Adrenal gland (tissue), 12 donors: ENCODE data around the gene PRC1. TPM values are rescaled to one million over a fixed set of nuclear protein-coding genes. Genes with fewer than 3 reads are reported as not detected.

Experiments
- DNase-seq, 7 donors: peaks; one replicate each; pipeline ENCODE4 v3.0.0-alpha.2; 2019 to 2020
- H3K27ac ChIP-seq, 5 donors: fragments of 200-600 bp; sonication (generic) in 4 of 5; 1 replicate in 3 of 5; 2 replicates in 2 of 5; pipeline versions ENCODE4 v1.5.1 to v1.8.0; 2016 to 2020; ENCODE audit warnings: mild to moderate bottlenecking in 1 of 5
- H3K27me3 ChIP-seq: fragments of 200-600 bp; 2 replicates; pipeline ENCODE4 v1.8.0; 2021
- H3K36me3 ChIP-seq, 2 donors: fragments of 200-600 bp; replicated peaks in 1 of 2; 1 replicate in 1 of 2; 2 replicates in 1 of 2; pipeline versions ENCODE4 v1.5.1 to v1.8.0; 2018 to 2022
- H3K4me1 ChIP-seq, 2 donors: fragments of 200-600 bp; replicated peaks in 1 of 2; 1 replicate in 1 of 2; 2 replicates in 1 of 2; pipeline versions ENCODE4 v1.5.1 to v1.8.0; 2018 to 2021
- H3K4me3 ChIP-seq, 4 donors: fragments of 200-600 bp; sonication (generic) in 3 of 4; one replicate each; pipeline ENCODE4 v1.5.1; 2016 to 2018
- H3K9me3 ChIP-seq, 3 donors: fragments of 200-600 bp; sonication (generic) in 1 of 3; replicated peaks in 1 of 3; 1 replicate in 2 of 3; 2 replicates in 1 of 3; pipeline versions ENCODE4 v1.5.1 to v1.8.0; 2016 to 2021
- POLR2A ChIP-seq, 2 donors: fragments of 450-650 bp; IDR thresholded peaks; one replicate each; pipeline ENCODE4 v1.6.1; 2017; ENCODE audit warnings: antibody characterized with exemption in 2 of 2, mild to moderate bottlenecking in 2 of 2, moderate library complexity in 1 of 2
- WGBS, 4 donors: extraction: QIAGEN DNeasy Blood & Tissue Kit in 2 of 4; methylation state at CpG; one replicate each; pipeline versions ENCODE4 v1.1.5 to v1.1.7; 2013 to 2017; 5-methylcytosine and 5-hydroxymethylcytosine counted together
- intact Hi-C, 2 donors: fragments of 100-400 bp; cut with DNase I; formaldehyde crosslinking; loops; one replicate each; pipeline versions ENCODE4 v1.14.1 to v1.15.0; 2022 to 2023
- polyA plus RNA-seq, 3 donors: library from polyadenylated mRNA; stranded (reverse); fragments of 200-250 nt in 2 of 3; fragments of 350-450 nt in 1 of 3; fragmentation: Illumina TruSeq in 1 of 3; extraction: RNeasy Lipid Tissue Mini Kit (QIAGEN cat#74804) in 1 of 3; gene quantifications; one replicate each; pipeline ENCODE4 v1.2.3, GENCODE V29; 2013 to 2014
- total RNA-seq, 9 donors: library from RNA; depleted of rRNA in 4 of 9; stranded (reverse); fragments of >200 nt in 4 of 9; fragments of 120-200 nt in 1 of 9; fragmentation: NEBNext Ultra II Directional in 1 of 9; extraction: Animal tissue kit (Norgen Biotek cat#: 25700) in 1 of 9; gene quantifications; one replicate each; pipeline versions ENCODE4 v1.1.0 to v1.2.4, GENCODE V29; 2013 to 2023
- TF ChIP-seq, protein P1 (sequence below), 6 experiments: fragments of 450-650 bp in 4 of 6; fragments of 200-600 bp in 2 of 6; sonication (generic) in 1 of 6; IDR thresholded peaks; 1 replicate in 5 of 6; 2 replicates in 1 of 6; pipeline versions ENCODE4 v1.5.1 to v1.8.0; 2016 to 2021; ENCODE audit warnings: antibody characterized with exemption in 6 of 6, mild to moderate bottlenecking in 2 of 6, moderate library complexity in 1 of 6
- donor health status: healthy with polysubstance abuse.
- donor health status: Bipolar disorder and iron deficiency.
- donor health status: DM: yes; HTN: yes; CAD: no.
- donor health status: DM: no; HTN: no; CAD: no.
- donor health status: DM: no; HTN: no; CAD: no.
- donor health status: DM: yes; HTN: yes; CAD: no.

PRC1 gene
- total and polyA plus RNA-seq, 12 donors = 4.7 to 63.8 (median 6.6) TPM

DNA sequence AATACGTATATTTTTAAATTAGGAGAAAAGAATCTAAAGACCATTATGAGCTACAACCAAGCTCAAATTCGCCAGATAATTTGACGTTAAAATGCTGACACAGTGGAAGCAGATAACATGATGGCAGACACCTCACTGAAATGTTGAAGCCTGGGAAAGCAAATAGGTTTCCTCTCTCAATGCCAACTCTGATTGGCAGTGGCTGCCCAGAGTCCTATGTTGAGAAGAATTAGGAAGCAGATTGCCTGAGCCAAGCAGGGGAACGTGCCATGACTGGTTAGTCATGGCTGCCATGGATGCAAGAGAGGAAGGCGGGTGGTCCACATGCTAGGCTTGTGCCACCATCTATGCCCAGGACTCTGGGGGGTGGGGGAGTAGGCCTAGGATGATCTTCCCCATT is 56.1 kb downstream of the PRC1 start:
- Histone ChIP-seq H3K27ac (no peak overlapping the region), H3K4me3 (no peak overlapping the region), H3K4me1 (peaks cover 16 to 24% of the 10 kb centered on the region in 2 donors), H3K27me3 (no peaks in the 10 kb centered on the region), H3K9me3 (no peaks in the 10 kb centered on the region), H3K36me3 (peaks cover 0 to 55% of the 10 kb centered on the region in 2 donors)
- DNase-seq = no peak
- TF ChIP-seq, protein P1, sequence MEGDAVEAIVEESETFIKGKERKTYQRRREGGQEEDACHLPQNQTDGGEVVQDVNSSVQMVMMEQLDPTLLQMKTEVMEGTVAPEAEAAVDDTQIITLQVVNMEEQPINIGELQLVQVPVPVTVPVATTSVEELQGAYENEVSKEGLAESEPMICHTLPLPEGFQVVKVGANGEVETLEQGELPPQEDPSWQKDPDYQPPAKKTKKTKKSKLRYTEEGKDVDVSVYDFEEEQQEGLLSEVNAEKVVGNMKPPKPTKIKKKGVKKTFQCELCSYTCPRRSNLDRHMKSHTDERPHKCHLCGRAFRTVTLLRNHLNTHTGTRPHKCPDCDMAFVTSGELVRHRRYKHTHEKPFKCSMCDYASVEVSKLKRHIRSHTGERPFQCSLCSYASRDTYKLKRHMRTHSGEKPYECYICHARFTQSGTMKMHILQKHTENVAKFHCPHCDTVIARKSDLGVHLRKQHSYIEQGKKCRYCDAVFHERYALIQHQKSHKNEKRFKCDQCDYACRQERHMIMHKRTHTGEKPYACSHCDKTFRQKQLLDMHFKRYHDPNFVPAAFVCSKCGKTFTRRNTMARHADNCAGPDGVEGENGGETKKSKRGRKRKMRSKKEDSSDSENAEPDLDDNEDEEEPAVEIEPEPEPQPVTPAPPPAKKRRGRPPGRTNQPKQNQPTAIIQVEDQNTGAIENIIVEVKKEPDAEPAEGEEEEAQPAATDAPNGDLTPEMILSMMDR (IDR thresholded peaks at IDR 0.05) = no peak
- no peak for TF ChIP-seq POLR2A (IDR thresholded peaks at IDR 0.05)
- intact Hi-C loops = no loop called here
- 87 to 94% (median 90%) methylated on average over 5 of the region's 5 CpGs for WGBS, 4 donors

DNA sequence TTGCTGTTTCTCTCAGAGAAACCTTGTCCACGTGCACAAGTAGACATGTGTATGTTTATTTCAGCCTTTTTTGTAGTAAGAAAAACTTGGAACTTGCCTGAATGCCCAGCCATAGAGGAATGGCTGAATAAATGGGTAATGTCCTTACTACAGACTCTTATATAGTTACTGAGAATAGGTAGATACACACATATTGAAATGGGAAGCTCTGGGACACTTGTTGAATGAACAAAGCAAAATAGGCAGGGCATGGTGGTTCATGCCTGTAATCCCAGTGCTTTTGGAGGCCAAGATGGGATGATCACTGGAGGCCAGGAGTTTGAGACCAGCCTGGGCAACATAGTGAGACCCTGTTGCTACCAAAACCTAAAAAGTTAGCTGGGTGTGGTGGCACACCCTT is 57.5 kb downstream of the PRC1 start:
- TF ChIP-seq, protein P1 (IDR thresholded peaks at IDR 0.05) = no peak
- Histone ChIP-seq H3K27ac (no peak overlapping the region), H3K4me1 (peaks cover 20 to 29% of the 10 kb centered on the region in 2 donors), H3K4me3 (no peak overlapping the region), H3K9me3 (no peaks in the 10 kb centered on the region), H3K36me3 (peaks cover 0 to 40% of the 10 kb centered on the region in 2 donors), H3K27me3 (no peaks in the 10 kb centered on the region)
- intact Hi-C loops = no loop called here
- no peak for DNase-seq
- 70 to 82% (median 78%) methylated on average over 1 of the region's 1 CpG for WGBS, 4 donors

DNA sequence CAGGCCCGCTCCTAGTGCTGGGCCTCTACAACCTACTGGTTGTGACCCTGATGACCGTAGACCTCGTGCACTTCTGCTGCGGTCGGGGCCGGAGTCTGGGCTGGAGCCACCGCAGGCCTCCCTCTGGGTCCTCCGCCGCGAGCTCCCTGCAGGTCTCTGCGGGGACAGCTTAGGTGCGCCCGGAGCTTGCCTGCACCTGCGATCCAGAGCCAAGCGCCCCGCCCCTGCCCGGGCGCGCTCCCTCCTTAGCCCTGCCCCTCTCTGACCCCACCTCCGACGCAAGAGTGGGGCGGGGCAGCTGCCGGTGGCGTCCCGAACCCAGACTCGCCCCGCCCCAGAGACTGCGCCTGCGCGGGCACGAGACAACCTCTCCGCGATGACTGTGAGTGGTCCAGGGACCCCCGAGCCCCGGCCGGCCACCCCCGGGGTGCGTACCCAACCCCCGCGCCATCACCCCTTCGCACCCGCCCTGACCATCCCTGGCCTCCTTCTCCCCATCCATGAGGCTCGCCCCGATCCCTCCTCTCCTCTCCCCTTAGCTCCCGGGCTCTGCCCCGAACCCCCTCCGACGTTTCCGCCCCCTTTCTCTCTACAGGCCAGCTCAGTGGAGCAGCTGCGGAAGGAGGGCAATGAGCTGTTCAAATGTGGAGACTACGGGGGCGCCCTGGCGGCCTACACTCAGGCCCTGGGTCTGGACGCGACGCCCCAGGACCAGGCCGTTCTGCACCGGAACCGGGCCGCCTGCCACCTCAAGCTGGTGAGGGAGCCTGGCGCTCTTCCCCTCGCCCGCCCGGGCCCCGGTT is 59.2 kb downstream of the PRC1 start, which contains the start of gene UNC45A:
Gene UNC45A (plus strand): TSS at position 337 of the 803 bp plus-strand sequence. CDS start 40 bp downstream, at position 377.
- DNase-seq = peak; percentile 88 to 93 (median 91)
- H3K27me3 ChIP-seq = no peaks in the 10 kb centered on the region
- TF ChIP-seq, protein P1 (IDR thresholded peaks at IDR 0.05) = peak in 1 of 6 experiments; percentile 5
- peak in 1 of 2 donors; percentile 29 for TF ChIP-seq POLR2A (IDR thresholded peaks at IDR 0.05)
- H3K4me3 ChIP-seq = peak within 1 kb of the TSS; percentile 21 to 79 (median 52)
- peak within 1 kb of the TSS; percentile 22 to 95 (median 60) for H3K27ac ChIP-seq
- H3K4me1 ChIP-seq = peaks cover 34 to 44% of the 10 kb centered on the region in 2 donors
- intact Hi-C loops = no loop called here
- no peaks in the 10 kb centered on the region for H3K9me3 ChIP-seq
- 0 to 1% (median 0%) methylated on average over 8 to 65 of the region's 65 CpGs for WGBS, 4 donors
- peaks cover 0 to 24% of the 10 kb centered on the region in 2 donors for H3K36me3 ChIP-seq

DNA sequence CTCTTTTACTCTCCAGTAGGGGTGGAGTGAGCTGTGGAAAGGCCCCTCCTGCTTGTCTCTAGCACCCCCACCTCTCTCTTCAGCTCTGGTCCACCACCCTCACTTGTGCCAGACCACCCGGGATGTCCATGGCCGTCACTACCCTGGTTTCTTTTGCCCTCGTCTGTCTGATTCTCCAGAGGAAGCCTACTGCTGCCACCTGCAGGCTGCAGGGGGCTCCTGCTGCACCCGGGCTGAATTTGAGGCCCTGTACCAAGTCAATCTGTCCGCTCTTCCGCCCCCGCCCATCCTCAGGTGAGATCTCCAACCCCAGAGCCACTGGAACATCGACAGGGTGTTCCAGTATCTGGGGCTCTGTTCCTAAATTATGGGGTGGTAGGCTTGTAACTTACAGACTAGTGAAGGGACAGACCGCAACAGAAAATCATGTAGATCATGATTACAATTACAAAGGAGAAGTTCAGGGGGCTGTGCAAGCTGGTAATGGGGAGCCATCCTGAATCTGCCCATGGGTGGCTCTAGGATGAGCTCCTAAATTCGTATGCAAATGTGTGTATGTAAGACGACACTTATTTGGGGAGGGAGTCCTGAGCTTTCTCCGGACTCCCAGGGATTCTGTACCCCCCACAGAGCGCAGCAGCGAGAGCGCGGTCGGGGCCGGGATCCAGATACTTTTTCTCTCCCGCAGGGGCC is 59.9 kb downstream of the PRC1 start:
- Histone ChIP-seq H3K36me3 (peaks cover 0 to 16% of the 10 kb centered on the region in 2 donors), H3K9me3 (no peaks in the 10 kb centered on the region), H3K27ac (peak overlapping the region in 4 of 5 donors; percentile 30 to 95 (median 70)), H3K27me3 (no peaks in the 10 kb centered on the region), H3K4me3 (peak overlapping the region in 3 of 4 donors; percentile 21 to 79 (median 67)), H3K4me1 (peaks cover 34 to 47% of the 10 kb centered on the region in 2 donors)
- TF ChIP-seq POLR2A (IDR thresholded peaks at IDR 0.05) = no peak
- TF ChIP-seq, protein P1 (IDR thresholded peaks at IDR 0.05) = peak; percentile 70 to 85 (median 83)
- peak; percentile 82 to 94 (median 89) for DNase-seq
- 2 to 3% (median 2%) methylated on average over 9 to 19 of the region's 19 CpGs for WGBS, 4 donors
- intact Hi-C loops = no loop called here
